Type B pancreatic cell (in vitro differentiated cells): ENCODE results near the gene STK11IP. TPM values are rescaled to one million over a fixed set of nuclear protein-coding genes. Genes with fewer than 3 reads are reported as not detected.

ENCODE experiments used
- DNase-seq: peaks from one replicate; pipeline ENCODE4 v3.0.0; 2021; ENCODE audit warnings: mixed read lengths; ENCODE audit not compliant: unreplicated experiment; ENCODE audit errors: extremely low spot score
- H3K27ac Mint-ChIP-seq: 2 replicates; pipeline ENCODE4 v1.8.0; 2021; ENCODE audit warnings: mild to moderate bottlenecking, mixed read lengths
- H3K27me3 Mint-ChIP-seq: 2 replicates; pipeline ENCODE4 v1.8.0; 2021; ENCODE audit warnings: mixed read lengths
- H3K36me3 Mint-ChIP-seq: 2 replicates; pipeline ENCODE4 v1.8.0; 2021; ENCODE audit warnings: mixed read lengths
- H3K4me1 Mint-ChIP-seq: one replicate; pipeline ENCODE4 v1.8.0; 2021; ENCODE audit warnings: mixed read lengths; ENCODE audit not compliant: unreplicated experiment
- H3K4me3 Mint-ChIP-seq: 2 replicates; pipeline ENCODE4 v1.8.0; 2021; ENCODE audit warnings: mild to moderate bottlenecking, mixed read lengths
- H3K9me3 Mint-ChIP-seq: 2 replicates; pipeline ENCODE4 v1.8.0; 2021; ENCODE audit warnings: mixed read lengths
- CTCF ChIP-seq: fragments of 200-600 bp; sonication (generic); conservative IDR thresholded peaks from 2 replicates; pipeline ENCODE4 v1.5.0; 2021; ENCODE audit warnings: antibody characterized with exemption, mild to moderate bottlenecking
- total RNA-seq: library from RNA; stranded (reverse); gene quantifications from 2 replicates; pipeline ENCODE4 v1.2.1, GENCODE V29; 2021; ENCODE audit warnings: low replicate concordance

Gene STK11IP
- total RNA-seq, 1 donor from 2014 or later = 42.5 TPM

GRCh38 chr2:219642069-219642454 is 44.4 kb downstream of the STK11IP start:
- H3K36me3 Mint-ChIP-seq = peaks cover 3% of the 10 kb centered on the region
- DNase-seq = no peak
- no peaks in the 10 kb centered on the region for H3K9me3 Mint-ChIP-seq
- peak overlapping the region; percentile 51 for H3K27ac Mint-ChIP-seq
- H3K4me3 Mint-ChIP-seq = no peak overlapping the region
- H3K27me3 Mint-ChIP-seq = peaks cover 4% of the 10 kb centered on the region
- peaks cover 19% of the 10 kb centered on the region for H3K4me1 Mint-ChIP-seq
- TF ChIP-seq CTCF = no peak

- H3K27ac Mint-ChIP-seq = peak overlapping the region; percentile 51
- H3K36me3 Mint-ChIP-seq = no peaks in the 10 kb centered on the region
- peaks cover 4% of the 10 kb centered on the region for H3K27me3 Mint-ChIP-seq
- no peaks in the 10 kb centered on the region for H3K9me3 Mint-ChIP-seq
- TF ChIP-seq CTCF = peak; percentile 99
- DNase-seq = peak; percentile 95
- H3K4me3 Mint-ChIP-seq = no peak overlapping the region
- peaks cover 19% of the 10 kb centered on the region for H3K4me1 Mint-ChIP-seq
Observed at GRCh38 chr2:219642465-219643083, 44.9 kb downstream of the STK11IP start.

GRCh38 chr2:219643084-219643473 is 45.4 kb downstream of the STK11IP start:
- DNase-seq = peak; percentile 55
- peaks cover 4% of the 10 kb centered on the region for H3K27me3 Mint-ChIP-seq
- H3K4me3 Mint-ChIP-seq = no peak overlapping the region
- H3K27ac Mint-ChIP-seq = no peak overlapping the region
- H3K9me3 Mint-ChIP-seq = no peaks in the 10 kb centered on the region
- peaks cover 19% of the 10 kb centered on the region for H3K4me1 Mint-ChIP-seq
- H3K36me3 Mint-ChIP-seq = no peaks in the 10 kb centered on the region
- no peak for TF ChIP-seq CTCF

- Mint-ChIP-seq H3K27me3 (peaks cover 4% of the 10 kb centered on the region), H3K36me3 (no peaks in the 10 kb centered on the region), H3K4me3 (no peak overlapping the region), H3K9me3 (no peaks in the 10 kb centered on the region), H3K4me1 (peaks cover 19% of the 10 kb centered on the region), H3K27ac (no peak overlapping the region)
- peak; percentile 62 for DNase-seq
- no peak for TF ChIP-seq CTCF
Observed at GRCh38 chr2:219643788-219644398, 46.2 kb downstream of the STK11IP start.

- Mint-ChIP-seq H3K27ac (no peak overlapping the region), H3K4me1 (peaks cover 19% of the 10 kb centered on the region), H3K4me3 (no peak overlapping the region), H3K9me3 (no peaks in the 10 kb centered on the region), H3K36me3 (no peaks in the 10 kb centered on the region), H3K27me3 (peaks cover 4% of the 10 kb centered on the region)
- DNase-seq = peak; percentile 57
- no peak for TF ChIP-seq CTCF
Observed at GRCh38 chr2:219644801-219645480, 47.3 kb downstream of the STK11IP start.
